ENCODE results near the gene FHIT. TPM values are rescaled to one million over a fixed set of nuclear protein-coding genes. Genes with fewer than 3 reads are reported as not detected.

FHIT gene
- total RNA-seq, 2 experiments from 2014 or later, result 7.6 to 7.9 TPM

- DNase-seq, result no peak
- no peak for TF ChIP-seq CTCF (IDR thresholded peaks at IDR 0.05)
- no peak overlapping the region for H3K4me3 Mint-ChIP-seq
- POLR2A ChIA-PET, result no interaction called here
- intact Hi-C loops (cut with micrococcal nuclease), result no loop called here
- no peak for ATAC-seq
- H3K27ac Mint-ChIP-seq, result no peak overlapping the region
- CTCF ChIA-PET, result no interaction called here
- H3K4me1 Mint-ChIP-seq (ENCODE audit: low read depth), result peaks cover 4% of the 10 kb centered on the region
- no peaks in the 10 kb centered on the region for H3K27me3 Mint-ChIP-seq
- no peaks in the 10 kb centered on the region for H3K9me3 Mint-ChIP-seq
- H3K36me3 Mint-ChIP-seq (ENCODE audit: low read depth), result no peaks in the 10 kb centered on the region
Observed at GRCh38 chr3:59798372-59799086, 1452.7 kb downstream of the FHIT start.

- peaks cover 4% of the 10 kb centered on the region for H3K4me1 Mint-ChIP-seq (ENCODE audit: low read depth)
- ChIA-PET POLR2A (no interaction called here), CTCF (no interaction called here)
- TF ChIP-seq CTCF (IDR thresholded peaks at IDR 0.05), result no peak
- H3K4me3 Mint-ChIP-seq, result no peak overlapping the region
- H3K36me3 Mint-ChIP-seq (ENCODE audit: low read depth), result no peaks in the 10 kb centered on the region
- DNase-seq, result no peak
- no peaks in the 10 kb centered on the region for H3K9me3 Mint-ChIP-seq
- no peak for ATAC-seq
- H3K27ac Mint-ChIP-seq, result no peak overlapping the region
- H3K27me3 Mint-ChIP-seq, result no peaks in the 10 kb centered on the region
- intact Hi-C loops (cut with micrococcal nuclease), result no loop called here
Observed at GRCh38 chr3:59797533-59797932, 1453.7 kb downstream of the FHIT start.

- Mint-ChIP-seq H3K27me3 (no peaks in the 10 kb centered on the region), H3K27ac (no peak overlapping the region), H3K9me3 (no peaks in the 10 kb centered on the region), H3K4me1 (ENCODE audit: low read depth) (peaks cover 4% of the 10 kb centered on the region), H3K36me3 (ENCODE audit: low read depth) (no peaks in the 10 kb centered on the region), H3K4me3 (no peak overlapping the region)
- no peak for DNase-seq
- ChIA-PET POLR2A (no interaction called here), CTCF (no interaction called here)
- no peak for ATAC-seq
- intact Hi-C loops (cut with micrococcal nuclease), result no loop called here
- no peak for TF ChIP-seq CTCF (IDR thresholded peaks at IDR 0.05)
Observed at GRCh38 chr3:59796456-59796855, 1454.8 kb downstream of the FHIT start.

- CTCF ChIA-PET, result no interaction called here
- DNase-seq (no peak), ATAC-seq (no peak)
- no peak overlapping the region for H3K27ac Mint-ChIP-seq
- H3K9me3 Mint-ChIP-seq, result no peaks in the 10 kb centered on the region
- no peak for TF ChIP-seq CTCF (IDR thresholded peaks at IDR 0.05)
- H3K36me3 Mint-ChIP-seq (ENCODE audit: low read depth), result no peaks in the 10 kb centered on the region
- no peak overlapping the region for H3K4me3 Mint-ChIP-seq
- intact Hi-C loops (cut with micrococcal nuclease), result no loop called here
- peaks cover 9% of the 10 kb centered on the region for H3K4me1 Mint-ChIP-seq (ENCODE audit: low read depth)
- H3K27me3 Mint-ChIP-seq, result no peaks in the 10 kb centered on the region
- POLR2A ChIA-PET, result no interaction called here
Observed at GRCh38 chr3:59795756-59796155, 1455.5 kb downstream of the FHIT start.

- Mint-ChIP-seq H3K36me3 (ENCODE audit: low read depth) (no peaks in the 10 kb centered on the region), H3K4me1 (ENCODE audit: low read depth) (peaks cover 13% of the 10 kb centered on the region), H3K9me3 (no peaks in the 10 kb centered on the region), H3K27ac (no peak overlapping the region), H3K4me3 (no peak overlapping the region), H3K27me3 (no peaks in the 10 kb centered on the region)
- intact Hi-C loops (cut with micrococcal nuclease), result no loop called here
- ChIA-PET POLR2A (no interaction called here), CTCF (interaction anchor here (1.4 kb wide), 1 partner anchor 64 kb away, joined by 3 read pairs; no protein-coding TSS in a partner anchor)
- no peak for TF ChIP-seq CTCF (IDR thresholded peaks at IDR 0.05)
- ATAC-seq (no peak), DNase-seq (no peak)
Observed at GRCh38 chr3:59793976-59794375, 1457.3 kb downstream of the FHIT start.

All from activated CD8-positive, alpha-beta T cell treated with anti-CD3 and anti-CD28 coated beads for 36 hours (primary cell).